Stomach (tissue), 4 donors: ENCODE data around the gene KDM4B.

Experiments used
- EP300 ChIP-seq: sonication (generic); formaldehyde crosslinking; IDR thresholded peaks from one replicate; pipeline ENCODE4 v1.6.1; 2017; ENCODE audit warnings: antibody characterized with exemption
- POLR2A ChIP-seq, 4 donors: fragments of 450-650 bp; IDR thresholded peaks; one replicate each; pipeline ENCODE4 v1.6.1; 2016; ENCODE audit warnings: antibody characterized with exemption in 4 of 4, control low read depth in 2 of 4, mild to moderate bottlenecking in 1 of 4, moderate library complexity in 1 of 4
- POLR2AphosphoS5 ChIP-seq, 3 donors: sonication (generic); formaldehyde crosslinking; IDR thresholded peaks; one replicate each; pipeline ENCODE4 v1.6.1; 2016; ENCODE audit warnings: antibody characterized with exemption in 3 of 3
- TF ChIP-seq, protein P1 (sequence below), 7 experiments: fragments of 450-650 bp in 4 of 7; fragments of 200-600 bp in 3 of 7; sonication (generic) in 3 of 7; IDR thresholded peaks; one replicate each; pipeline ENCODE4 v1.5.1; 2016 to 2019; ENCODE audit warnings: antibody characterized with exemption in 7 of 7, control low read depth in 2 of 7, mild to moderate bottlenecking in 1 of 7

DNA sequence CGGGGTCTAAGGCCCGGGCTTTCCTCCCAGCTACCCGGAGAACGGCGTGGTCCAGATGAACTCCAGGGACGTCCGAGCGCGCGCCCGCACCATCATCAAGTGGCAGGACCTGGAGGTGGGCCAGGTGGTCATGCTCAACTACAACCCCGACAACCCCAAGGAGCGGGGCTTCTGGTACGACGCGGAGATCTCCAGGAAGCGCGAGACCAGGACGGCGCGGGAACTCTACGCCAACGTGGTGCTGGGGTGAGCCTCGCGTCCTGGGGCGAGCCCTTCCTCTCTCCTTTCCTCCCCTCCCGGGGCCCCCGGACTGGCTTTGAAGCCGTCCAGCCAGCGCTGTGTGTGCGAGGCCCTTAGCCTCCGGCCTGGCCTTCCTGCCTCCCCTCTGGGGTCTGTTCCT, 36.2 kb upstream of the KDM4B start:
- TF ChIP-seq, protein P1, sequence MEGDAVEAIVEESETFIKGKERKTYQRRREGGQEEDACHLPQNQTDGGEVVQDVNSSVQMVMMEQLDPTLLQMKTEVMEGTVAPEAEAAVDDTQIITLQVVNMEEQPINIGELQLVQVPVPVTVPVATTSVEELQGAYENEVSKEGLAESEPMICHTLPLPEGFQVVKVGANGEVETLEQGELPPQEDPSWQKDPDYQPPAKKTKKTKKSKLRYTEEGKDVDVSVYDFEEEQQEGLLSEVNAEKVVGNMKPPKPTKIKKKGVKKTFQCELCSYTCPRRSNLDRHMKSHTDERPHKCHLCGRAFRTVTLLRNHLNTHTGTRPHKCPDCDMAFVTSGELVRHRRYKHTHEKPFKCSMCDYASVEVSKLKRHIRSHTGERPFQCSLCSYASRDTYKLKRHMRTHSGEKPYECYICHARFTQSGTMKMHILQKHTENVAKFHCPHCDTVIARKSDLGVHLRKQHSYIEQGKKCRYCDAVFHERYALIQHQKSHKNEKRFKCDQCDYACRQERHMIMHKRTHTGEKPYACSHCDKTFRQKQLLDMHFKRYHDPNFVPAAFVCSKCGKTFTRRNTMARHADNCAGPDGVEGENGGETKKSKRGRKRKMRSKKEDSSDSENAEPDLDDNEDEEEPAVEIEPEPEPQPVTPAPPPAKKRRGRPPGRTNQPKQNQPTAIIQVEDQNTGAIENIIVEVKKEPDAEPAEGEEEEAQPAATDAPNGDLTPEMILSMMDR (IDR thresholded peaks at IDR 0.05), result no peak
- TF ChIP-seq POLR2A (IDR thresholded peaks at IDR 0.05) (no peak), POLR2AphosphoS5 (IDR thresholded peaks at IDR 0.05) (no peak), EP300 (no peak)
